AG08396 (cell line): ENCODE results near the gene P3H3.

Experiments used
- DNase-seq: peaks from one replicate; pipeline ENCODE4 v3.0.0; 2012; ENCODE audit warnings: low spot score, mixed read lengths

Gene P3H3

GRCh38 chr12:6827982-6828780 is at the start of gene P3H3:
Gene P3H3, plus strand, starts transcription at chr12:6828407. Its CDS starts 34 bp downstream, at chr12:6828441.
- peak; percentile 77 for DNase-seq

GRCh38 chr12:6778574-6779550 is 49.3 kb upstream of the P3H3 start:
- peak; percentile 91 for DNase-seq

- no peak for DNase-seq
These were observed 48.3 kb upstream of the P3H3 start for GRCh38 chr12:6779708-6780432.

GRCh38 chr12:6780573-6780972 is 47.6 kb upstream of the P3H3 start:
- no peak for DNase-seq

- no peak for DNase-seq
These were observed 46.1 kb upstream of the P3H3 start for GRCh38 chr12:6782119-6782518.

- no peak for DNase-seq
These were observed 45.2 kb upstream of the P3H3 start for GRCh38 chr12:6782850-6783566.

- no peak for DNase-seq
These were observed 44.4 kb upstream of the P3H3 start for GRCh38 chr12:6783828-6784227.

- no peak for DNase-seq
These were observed 43.9 kb upstream of the P3H3 start for GRCh38 chr12:6784296-6784695.

- DNase-seq, result no peak
These were observed 43.4 kb upstream of the P3H3 start for GRCh38 chr12:6784761-6785160.

GRCh38 chr12:6786416-6787094 is 41.7 kb upstream of the P3H3 start:
- no peak for DNase-seq

- DNase-seq, result no peak
These were observed 40.9 kb upstream of the P3H3 start for GRCh38 chr12:6787309-6787708.

- peak; percentile 59 for DNase-seq
These were observed 39.0 kb upstream of the P3H3 start, which contains the start of gene CD4 for GRCh38 chr12:6788972-6789924. Gene CD4, plus strand, starts transcription at chr12:6789528. Its CDS starts 10,611 bp downstream, at chr12:6800139.

GRCh38 chr12:6790496-6791150 is 37.6 kb upstream of the P3H3 start:
- DNase-seq, result no peak

- no peak for DNase-seq
These were observed 36.2 kb upstream of the P3H3 start for GRCh38 chr12:6791931-6792520.

GRCh38 chr12:6792522-6793201 is 35.5 kb upstream of the P3H3 start:
- DNase-seq, result no peak

GRCh38 chr12:6795088-6795487 is 33.1 kb upstream of the P3H3 start:
- DNase-seq, result no peak

GRCh38 chr12:6796576-6796975 is 31.6 kb upstream of the P3H3 start:
- no peak for DNase-seq

- no peak for DNase-seq
These were observed 29.1 kb upstream of the P3H3 start for GRCh38 chr12:6799147-6799546.
